H1 (cell line): Measurements from ENCODE around the gene MGST2. TPM values are rescaled to one million over a fixed set of nuclear protein-coding genes. Genes with fewer than 3 reads are reported as not detected.

Experiments
- EZH2 ChIP-seq: fragments of 200-600 bp; sonication (generic); IDR thresholded peaks from 2 replicates; pipeline ENCODE4 v1.7.1; 2012; ENCODE audit warnings: low read depth, mild to moderate bottlenecking, moderate library complexity, low read length, inconsistent platforms; ENCODE audit not compliant: severe bottlenecking
- KDM1A ChIP-seq: fragments of 200-600, 300-600 bp; sonication (generic); IDR thresholded peaks from 2 replicates; pipeline ENCODE4 v1.7.1; 2016; ENCODE audit warnings: mild to moderate bottlenecking, low read length, borderline replicate concordance
- POLR2A ChIP-seq, 2 experiments: IDR thresholded peaks; 1 replicate in 1 of 2; 2 replicates in 1 of 2; pipeline ENCODE4 v1.6.1; 2011; ENCODE audit warnings: low read depth in 2 of 2, low read length in 2 of 2, mild to moderate bottlenecking in 2 of 2; ENCODE audit errors: control extremely low read depth in 1 of 2
- polyA plus RNA-seq, 7 experiments: library from polyadenylated mRNA; depleted of rRNA in 3 of 7; stranded (reverse) in 5 of 7; unstranded in 2 of 7; fragments of >200 nt in 5 of 7; fragments of 200-250 nt in 2 of 7; gene quantifications; 1 replicate in 5 of 7; 2 replicates in 1 of 7; 4 replicates in 1 of 7; pipeline versions ENCODE4 v1.2.1 to v1.2.3, GENCODE V29; 2011 to 2013; ENCODE audit warnings: missing spikeins in 2 of 7, mixed read lengths in 2 of 7
- total RNA-seq: library from RNA; stranded (reverse); fragmentation: NEBNext Ultra II Directional; extraction: Animal tissue kit (Norgen Biotek cat#: 25700); gene quantifications from 2 replicates; pipeline ENCODE4 v1.2.1, GENCODE V29; 2021

The MGST2 gene
- total and polyA plus RNA-seq, 2 of the 8 experiments (the other 6 are each of a cell fraction or from before 2014, with no cell fraction given), result 8.0 to 13.6 TPM

DNA sequence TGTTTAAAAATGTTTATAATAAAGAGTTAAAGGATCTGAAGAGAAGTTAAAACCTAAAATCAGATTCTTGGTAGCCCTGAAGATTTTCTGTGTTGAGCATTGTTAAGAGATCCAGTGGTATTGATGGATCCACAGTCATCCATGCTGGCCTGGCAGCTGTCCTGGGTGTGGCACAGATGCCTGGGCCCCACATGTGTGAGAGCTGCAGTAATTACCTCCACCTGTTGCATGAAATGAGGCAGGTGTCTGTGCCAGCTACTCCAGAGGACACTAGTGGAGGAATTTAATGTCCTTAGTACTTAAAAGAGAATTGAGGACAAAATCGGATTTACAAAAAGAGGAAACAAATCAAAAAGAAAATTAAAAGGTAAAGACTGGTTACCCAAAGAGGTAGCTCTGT, 44.0 kb downstream of the MGST2 start (continued):
- no peak for TF ChIP-seq KDM1A
- no peak for TF ChIP-seq POLR2A (IDR thresholded peaks at IDR 0.05; ENCODE audit: control extremely low read depth in 1 of 2, low read depth in 2 of 2, low read length in 2 of 2)
- TF ChIP-seq EZH2, result no peak
